Endodermal cell (in vitro differentiated cells): ENCODE data around the gene S100G. TPM values are rescaled to one million over a fixed set of nuclear protein-coding genes. Genes with fewer than 3 reads are reported as not detected.

Experiments
- DNase-seq: peaks from one replicate; pipeline ENCODE4 v3.0.0-alpha.2; 2017
- H3K27ac ChIP-seq: 2 replicates; pipeline ENCODE4 v1.5.1; 2013; ENCODE audit warnings: mild to moderate bottlenecking, low read depth, low read length, moderate library complexity
- H3K27me3 ChIP-seq: 2 replicates; pipeline ENCODE4 v1.6.1; 2013; ENCODE audit warnings: mild to moderate bottlenecking, low read length, moderate library complexity; ENCODE audit not compliant: insufficient read depth, control insufficient read depth, poor library complexity, severe bottlenecking
- H3K36me3 ChIP-seq: 2 replicates; pipeline ENCODE4 v1.7.0; 2013; ENCODE audit warnings: mild to moderate bottlenecking, low read length, moderate library complexity; ENCODE audit not compliant: control insufficient read depth, insufficient read depth
- H3K4me1 ChIP-seq: one replicate; pipeline ENCODE4 v1.7.0; 2013; ENCODE audit warnings: low read length; ENCODE audit not compliant: control insufficient read depth, insufficient read depth
- H3K4me3 ChIP-seq: 2 replicates; pipeline ENCODE4 v1.5.1; 2013; ENCODE audit warnings: mild to moderate bottlenecking, low read length, moderate library complexity
- H3K9ac ChIP-seq: 2 replicates; pipeline ENCODE4 v1.6.1; 2013; ENCODE audit warnings: mild to moderate bottlenecking, low read length, moderate library complexity; ENCODE audit not compliant: poor library complexity, severe bottlenecking; ENCODE audit errors: extremely low read depth
- H3K9me3 ChIP-seq: 2 replicates; pipeline ENCODE4 v1.6.1; 2013; ENCODE audit warnings: mild to moderate bottlenecking, low read length, moderate library complexity; ENCODE audit not compliant: control insufficient read depth
- H3K27ac Mint-ChIP-seq: 2 replicates; pipeline ENCODE4 v1.8.0; 2020; ENCODE audit warnings: mixed read lengths
- H3K27me3 Mint-ChIP-seq: 2 replicates; pipeline ENCODE4 v1.8.0; 2021; ENCODE audit warnings: mild to moderate bottlenecking, mixed read lengths; ENCODE audit not compliant: insufficient read depth
- H3K36me3 Mint-ChIP-seq: 2 replicates; pipeline ENCODE4 v1.8.0; 2020; ENCODE audit warnings: low read depth, mixed read lengths
- H3K4me1 Mint-ChIP-seq: 2 replicates; pipeline ENCODE4 v1.8.0; 2020; ENCODE audit warnings: mixed read lengths
- H3K4me3 Mint-ChIP-seq: 2 replicates; pipeline ENCODE4 v1.8.0; 2020; ENCODE audit warnings: mild to moderate bottlenecking, moderate library complexity, mixed read lengths
- H3K9me3 Mint-ChIP-seq: 2 replicates; pipeline ENCODE4 v1.8.0; 2020; ENCODE audit warnings: mild to moderate bottlenecking, mixed read lengths
- CTCF ChIP-seq: fragments of 200-600 bp; sonication (generic); conservative IDR thresholded peaks from 2 replicates; pipeline ENCODE4 v1.5.0; 2021; ENCODE audit warnings: antibody characterized with exemption, mild to moderate bottlenecking
- WGBS, 2 experiments: methylation state at CpG; one replicate each; pipeline versions ENCODE4 v1.1.5 to v1.1.7; 2013; ENCODE audit warnings: missing lambda C conversion rate in 2 of 2, mixed read lengths in 1 of 2; ENCODE audit not compliant: insufficient coverage in 1 of 2, insufficient read length in 1 of 2; 5-methylcytosine and 5-hydroxymethylcytosine counted together
- total RNA-seq, 2 donors: library from RNA; stranded (reverse); fragmentation: NEBNext Ultra II Directional in 1 of 2; extraction: Animal tissue kit (Norgen Biotek cat#: 25700) in 1 of 2; gene quantifications; 2 replicates in 1 of 2; 3 replicates in 1 of 2; pipeline ENCODE4 v1.2.1, GENCODE V29; 2021

The S100G gene
- total RNA-seq, 2 donors from 2014 or later: not detected

- H3K4me3 Mint-ChIP-seq: no peak overlapping the region
- peak overlapping the region; percentile 66 for H3K27ac Mint-ChIP-seq
Measured at GRCh38 chrX:16666541-16666940, 16.6 kb downstream of the S100G start.

GRCh38 chrX:16671005-16671404, 21.0 kb downstream of the S100G start:
- H3K27ac Mint-ChIP-seq: peak overlapping the region; percentile 3
- H3K9me3 Mint-ChIP-seq: no peaks in the 10 kb centered on the region
- DNase-seq: peak; percentile 66
- no peaks in the 10 kb centered on the region for H3K27me3 ChIP-seq
- no peak overlapping the region for H3K4me3 Mint-ChIP-seq
- H3K27me3 Mint-ChIP-seq: no peaks in the 10 kb centered on the region
- H3K27ac ChIP-seq: no peak overlapping the region
- H3K36me3 ChIP-seq: peaks cover 18% of the 10 kb centered on the region
- H3K4me1 ChIP-seq: no peaks in the 10 kb centered on the region
- peak; percentile 76 for TF ChIP-seq CTCF
- H3K36me3 Mint-ChIP-seq: peaks cover 75% of the 10 kb centered on the region
- no peaks in the 10 kb centered on the region for H3K9me3 ChIP-seq
- peaks cover 11% of the 10 kb centered on the region for H3K4me1 Mint-ChIP-seq
- no peak overlapping the region for H3K9ac ChIP-seq
- no peak overlapping the region for H3K4me3 ChIP-seq

More at GRCh38 chrX:16666541-16666940, 16.6 kb downstream of the S100G start:
- Histone ChIP-seq H3K4me1 (no peaks in the 10 kb centered on the region), H3K27ac (no peak overlapping the region), H3K9ac (no peak overlapping the region), H3K9me3 (no peaks in the 10 kb centered on the region), H3K4me3 (no peak overlapping the region), H3K27me3 (no peaks in the 10 kb centered on the region), H3K36me3 (peaks cover 40% of the 10 kb centered on the region)
- Mint-ChIP-seq H3K36me3 (peaks cover 70% of the 10 kb centered on the region), H3K9me3 (no peaks in the 10 kb centered on the region), H3K27me3 (no peaks in the 10 kb centered on the region), H3K4me1 (peaks cover 24% of the 10 kb centered on the region)
- WGBS, 2 experiments: 78 to 90% methylated on average over 3 to 4 of the region's 4 CpGs
- TF ChIP-seq CTCF: no peak
- peak; percentile 68 for DNase-seq

GRCh38 chrX:16678689-16679088, 28.7 kb downstream of the S100G start:
- H3K9me3 ChIP-seq: no peaks in the 10 kb centered on the region
- 92 to 93% methylated on average over 7 to 11 of the region's 11 CpGs for WGBS, 2 experiments
- no peaks in the 10 kb centered on the region for H3K4me1 Mint-ChIP-seq
- no peak overlapping the region for H3K27ac ChIP-seq
- H3K4me3 ChIP-seq: no peak overlapping the region
- H3K27me3 ChIP-seq: no peaks in the 10 kb centered on the region
- H3K4me3 Mint-ChIP-seq: no peak overlapping the region
- H3K27me3 Mint-ChIP-seq: no peaks in the 10 kb centered on the region
- no peaks in the 10 kb centered on the region for H3K9me3 Mint-ChIP-seq
- H3K36me3 Mint-ChIP-seq: peaks cover 82% of the 10 kb centered on the region
- peaks cover 28% of the 10 kb centered on the region for H3K36me3 ChIP-seq
- no peak overlapping the region for H3K9ac ChIP-seq
- TF ChIP-seq CTCF: no peak
- DNase-seq: no peak
- peak overlapping the region; percentile 16 for H3K27ac Mint-ChIP-seq
- no peaks in the 10 kb centered on the region for H3K4me1 ChIP-seq
